PC-9 (cell line): Measurements from ENCODE around the gene TAGAP. TPM values are rescaled to one million over a fixed set of nuclear protein-coding genes. Genes with fewer than 3 reads are reported as not detected.

Experiments
- BruUV-seq: library from RNA; stranded (reverse); fragments of 400-500 nt; replicated peaks from 2 replicates; lab custom pipeline; 2021; lab: Mats Ljungman, UMichigan
- CTCF ChIA-PET: fragments of 300-600 bp; sonication (Branson Sonifier 250); formaldehyde crosslinking; loops from one replicate; lab custom pipeline; 2022; ENCODE audit warnings: antibody characterized with exemption; lab: Charles Lee
- POLR2A ChIA-PET: fragments of 300-600 bp; sonication (Branson Sonifier 250); formaldehyde crosslinking; loops from one replicate; lab custom pipeline; 2022; ENCODE audit warnings: antibody characterized with exemption; ENCODE audit not compliant: unreplicated experiment; lab: Charles Lee
- DNase-seq, 2 experiments: peaks; one replicate each; pipeline versions ENCODE4 v3.0.0 to v3.0.0-alpha.2; 2015 to 2022; ENCODE audit warnings: mixed read lengths in 1 of 2
- H2AFZ ChIP-seq: fragments of 200-600 bp; sonication (generic); 2 replicates; pipeline ENCODE4 v1.8.1; 2017; ENCODE audit warnings: antibody characterized with exemption
- H3F3A ChIP-seq: fragments of 200-600 bp; sonication (generic); 2 replicates; pipeline ENCODE4 v1.8.1; 2017; ENCODE audit warnings: antibody characterized with exemption, mild to moderate bottlenecking, low read depth; ENCODE audit not compliant: insufficient read depth
- H3K27ac ChIP-seq: fragments of 200-600 bp; sonication (generic); 2 replicates; pipeline ENCODE4 v1.6.1; 2016; ENCODE audit warnings: mixed run types
- H3K27me3 ChIP-seq: fragments of 200-600 bp; sonication (generic); 2 replicates; pipeline ENCODE4 v1.6.1; 2016; ENCODE audit warnings: low read depth, mixed run types; ENCODE audit not compliant: insufficient read depth
- H3K36me3 ChIP-seq: fragments of 200-600 bp; sonication (generic); 2 replicates; pipeline ENCODE4 v1.6.1; 2016; ENCODE audit warnings: low read depth, mixed run types
- H3K4me1 ChIP-seq: fragments of 200-600 bp; sonication (generic); replicated peaks from 2 replicates; pipeline ENCODE4 v1.6.1; 2016; ENCODE audit warnings: mixed run types; ENCODE audit not compliant: insufficient read depth
- H3K4me2 ChIP-seq: fragments of 200-600 bp; sonication (generic); 2 replicates; pipeline ENCODE4 v1.6.1; 2017; ENCODE audit warnings: mixed run types
- H3K4me3 ChIP-seq: fragments of 200-600 bp; sonication (generic); 2 replicates; pipeline ENCODE4 v1.6.1; 2016; ENCODE audit warnings: mixed run types
- H3K79me2 ChIP-seq: fragments of 200-600 bp; sonication (generic); 2 replicates; pipeline ENCODE4 v1.6.1; 2017; ENCODE audit warnings: low read depth, mixed run types
- H3K9me2 ChIP-seq: fragments of 200-600 bp; sonication (generic); 2 replicates; pipeline ENCODE4 v1.8.1; 2017; ENCODE audit warnings: mild to moderate bottlenecking; ENCODE audit not compliant: insufficient read depth
- H3K9me3 ChIP-seq: fragments of 200-600 bp; sonication (generic); 2 replicates; pipeline ENCODE4 v1.8.1; 2016; ENCODE audit warnings: low read depth; ENCODE audit not compliant: insufficient read depth
- H4K20me1 ChIP-seq: fragments of 200-600 bp; sonication (generic); 2 replicates; pipeline ENCODE4 v1.8.1; 2017; ENCODE audit not compliant: insufficient read depth
- CTCF ChIP-seq: fragments of 200-600 bp; sonication (generic); conservative IDR thresholded peaks from 2 replicates; pipeline ENCODE4 v1.6.1; 2017; ENCODE audit warnings: mixed run types, antibody characterized with exemption, mild to moderate bottlenecking, moderate library complexity
- EZH2 ChIP-seq: fragments of 200-600 bp; sonication (generic); IDR thresholded peaks from 2 replicates; pipeline ENCODE4 v1.8.0; 2017; ENCODE audit warnings: antibody characterized with exemption, low read depth
- intact Hi-C: fragments of 100-400 bp; cut with micrococcal nuclease; formaldehyde crosslinking; loops from one replicate; pipeline ENCODE4 v1.10.0; 2022; ENCODE audit not compliant: unreplicated experiment
- total RNA-seq: library from RNA; stranded (reverse); gene quantifications from 2 replicates; pipeline ENCODE4 v1.2.3, GENCODE V29; 2021

TAGAP gene
- total RNA-seq, 1 experiment from 2014 or later, result not detected

- POLR2A ChIA-PET, result no interaction called here
- H3K27me3 ChIP-seq, result no peaks in the 10 kb centered on the region
Measured at GRCh38 chr6:158987657-158988056, 57.1 kb downstream of the TAGAP start.

More at GRCh38 chr6:158987657-158988056, 57.1 kb downstream of the TAGAP start:
- intact Hi-C loops, result no loop called here
- Histone ChIP-seq H4K20me1 (no peaks in the 10 kb centered on the region), H3K4me2 (no peak overlapping the region), H2AFZ (no peak overlapping the region), H3K27ac (no peak overlapping the region), H3K36me3 (peaks cover 10% of the 10 kb centered on the region), H3K4me3 (no peak overlapping the region), H3F3A (no peaks in the 10 kb centered on the region), H3K9me2 (no peaks in the 10 kb centered on the region), H3K4me1 (no peaks in the 10 kb centered on the region), H3K9me3 (peaks cover 16% of the 10 kb centered on the region; the same call in 1 of the 2 replicates), H3K79me2 (no peaks in the 10 kb centered on the region)
- TF ChIP-seq CTCF (no peak), EZH2 (no peak)
- no TSS peak for BruUV-seq
- DNase-seq, result no peak
- CTCF ChIA-PET, result no interaction called here

Other genes starting within 250 kb of the TAGAP start
- gene EZR, start 225.6 kb downstream of the TAGAP start, total RNA-seq, result 231 and 240 TPM in 2 replicates
- 10.9 and 16.6 TPM in 2 replicates for gene RSPH3, start 44.8 kb downstream of the TAGAP start, total RNA-seq
- not detected in 2 replicates for gene FNDC1, start 124.4 kb upstream of the TAGAP start, total RNA-seq